Suprapubic skin (tissue), 4 donors: ENCODE data around the gene GALNT11. TPM values are rescaled to one million over a fixed set of nuclear protein-coding genes. Genes with fewer than 3 reads are reported as not detected.
"Not testable (repeated sequence)": the region's sequence is repeated elsewhere in the genome, so short reads cannot be mapped to it uniquely, and the experiment has no call there.

Experiments used
- DNase-seq, 2 donors: peaks; one replicate each; pipeline ENCODE4 v3.0.0-alpha.2; 2019; ENCODE audit warnings: low spot score in 2 of 2
- H3K27ac ChIP-seq: fragments of 200-600 bp; sonication (generic); one replicate; pipeline ENCODE4 v1.5.1; 2019
- H3K27me3 ChIP-seq: fragments of 200-600 bp; sonication (generic); one replicate; pipeline ENCODE4 v1.5.1; 2019
- H3K36me3 ChIP-seq: fragments of 200-600 bp; sonication (generic); one replicate; pipeline ENCODE4 v1.5.1; 2019
- H3K4me1 ChIP-seq: fragments of 200-600 bp; sonication (generic); one replicate; pipeline ENCODE4 v1.5.1; 2019
- H3K4me3 ChIP-seq: fragments of 200-600 bp; sonication (generic); one replicate; pipeline ENCODE4 v1.5.1; 2019; ENCODE audit warnings: mild to moderate bottlenecking
- H3K9me3 ChIP-seq: fragments of 200-600 bp; sonication (generic); one replicate; pipeline ENCODE4 v1.5.1; 2019
- CTCF ChIP-seq, 2 donors: fragments of 200-600 bp in 1 of 2; fragments of 450-650 bp in 1 of 2; sonication (generic) in 1 of 2; IDR thresholded peaks; one replicate each; pipeline ENCODE4 v1.5.1; 2016 to 2019; ENCODE audit warnings: antibody characterized with exemption in 2 of 2, mild to moderate bottlenecking in 1 of 2, moderate library complexity in 1 of 2
- EP300 ChIP-seq: sonication (generic); formaldehyde crosslinking; IDR thresholded peaks from one replicate; pipeline ENCODE4 v1.6.1; 2017; ENCODE audit warnings: antibody characterized with exemption
- POLR2A ChIP-seq, 2 donors: fragments of 450-650 bp; IDR thresholded peaks; one replicate each; pipeline ENCODE4 v1.6.1; 2017; ENCODE audit warnings: antibody characterized with exemption in 2 of 2, mild to moderate bottlenecking in 2 of 2, moderate library complexity in 2 of 2
- POLR2AphosphoS5 ChIP-seq, 3 donors: sonication (generic); formaldehyde crosslinking; IDR thresholded peaks; one replicate each; pipeline ENCODE4 v1.6.1; 2017; ENCODE audit warnings: antibody characterized with exemption in 3 of 3
- WGBS: methylation state at CpG from one replicate; pipeline ENCODE4 v1.1.5; 2018; 5-methylcytosine and 5-hydroxymethylcytosine counted together
- total RNA-seq, 4 donors: library from RNA; depleted of rRNA; stranded (reverse); fragments of >200 nt; gene quantifications; one replicate each; pipeline ENCODE4 v1.1.0, GENCODE V29; 2016

The GALNT11 gene
- total RNA-seq, 4 donors from 2014 or later: 34.5 to 48.6 (median 42.5) TPM

GRCh38 chr7:152035817-152036216 is 10.3 kb downstream of the GALNT11 start:
- no peak for TF ChIP-seq CTCF (IDR thresholded peaks at IDR 0.05)
- no peak for TF ChIP-seq POLR2AphosphoS5 (IDR thresholded peaks at IDR 0.05)
- Histone ChIP-seq H3K27me3 (no peaks in the 10 kb centered on the region), H3K27ac (no peak overlapping the region), H3K36me3 (peaks cover 3% of the 10 kb centered on the region), H3K4me3 (no peak overlapping the region), H3K9me3 (peaks cover 17% of the 10 kb centered on the region), H3K4me1 (no peaks in the 10 kb centered on the region)
- no peak for DNase-seq
- WGBS: 92% methylated on average over 4 of the region's 5 CpGs

- H3K27me3 ChIP-seq, H3K27ac ChIP-seq, H3K4me3 ChIP-seq, H3K36me3 ChIP-seq, DNase-seq, H3K4me1 ChIP-seq: not testable (repeated sequence)
- H3K9me3 ChIP-seq: peaks cover 17% of the 10 kb centered on the region
- WGBS: 95% methylated on average over 5 of the region's 5 CpGs
Measured at GRCh38 chr7:152038410-152038809, 12.9 kb downstream of the GALNT11 start.

DNA sequence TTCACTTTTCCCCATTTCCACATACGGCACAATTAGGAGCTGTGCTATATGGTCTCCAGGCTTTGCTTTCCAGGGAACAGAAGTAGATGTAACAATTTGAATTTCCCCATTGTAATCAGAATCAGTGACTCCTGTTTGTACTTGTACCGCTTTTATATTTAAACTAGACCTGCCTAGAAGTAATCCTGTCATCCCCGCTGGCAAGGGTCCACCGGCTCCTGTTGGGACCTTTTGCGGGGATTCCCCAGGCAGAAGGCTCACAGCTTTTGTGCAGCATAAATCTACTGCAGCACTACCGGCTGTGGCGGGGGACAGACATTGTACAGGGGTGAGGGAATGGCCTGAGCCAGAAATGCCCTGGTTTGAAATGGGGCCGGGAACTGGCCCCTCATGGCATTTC is 17.6 kb downstream of the GALNT11 start:
- not testable (repeated sequence) for H3K27me3 ChIP-seq, H3K27ac ChIP-seq, H3K36me3 ChIP-seq, H3K4me3 ChIP-seq
- Histone ChIP-seq H3K9me3 (peaks cover 10% of the 10 kb centered on the region), H3K4me1 (peaks cover 10% of the 10 kb centered on the region)
- DNase-seq: peak in 1 of 2 donors; percentile 72
- WGBS: 53% methylated on average over 8 of the region's 8 CpGs

- not testable (repeated sequence) for H3K27ac ChIP-seq, H3K9me3 ChIP-seq, H3K4me3 ChIP-seq, H3K36me3 ChIP-seq, H3K27me3 ChIP-seq, DNase-seq
- H3K4me1 ChIP-seq: peaks cover 13% of the 10 kb centered on the region
- WGBS: 94% methylated on average over 3 of the region's 3 CpGs
Measured at GRCh38 chr7:152044909-152045308, 19.4 kb downstream of the GALNT11 start.

GRCh38 chr7:152046531-152046930 is 21.1 kb downstream of the GALNT11 start:
- TF ChIP-seq CTCF (IDR thresholded peaks at IDR 0.05): no peak
- TF ChIP-seq POLR2AphosphoS5 (IDR thresholded peaks at IDR 0.05): no peak
- TF ChIP-seq POLR2A (IDR thresholded peaks at IDR 0.05): no peak
- TF ChIP-seq EP300: no peak
- no peak for DNase-seq

GRCh38 chr7:152048051-152048450 is 22.6 kb downstream of the GALNT11 start:
- Histone ChIP-seq H3K27ac (no peak overlapping the region), H3K4me1 (peaks cover 21% of the 10 kb centered on the region), H3K27me3 (no peaks in the 10 kb centered on the region), H3K4me3 (no peak overlapping the region), H3K36me3 (no peaks in the 10 kb centered on the region), H3K9me3 (peaks cover 5% of the 10 kb centered on the region)
- no peak for DNase-seq
- 95% methylated on average over 2 of the region's 2 CpGs for WGBS
- TF ChIP-seq EP300 (no peak), CTCF (IDR thresholded peaks at IDR 0.05) (no peak), POLR2A (IDR thresholded peaks at IDR 0.05) (no peak), POLR2AphosphoS5 (IDR thresholded peaks at IDR 0.05) (no peak)

More at GRCh38 chr7:152046531-152046930, 21.1 kb downstream of the GALNT11 start:
- Histone ChIP-seq H3K27me3 (no peaks in the 10 kb centered on the region), H3K27ac (no peak overlapping the region), H3K4me1 (peaks cover 22% of the 10 kb centered on the region), H3K36me3 (no peaks in the 10 kb centered on the region), H3K4me3 (no peak overlapping the region), H3K9me3 (peaks cover 5% of the 10 kb centered on the region)

DNA sequence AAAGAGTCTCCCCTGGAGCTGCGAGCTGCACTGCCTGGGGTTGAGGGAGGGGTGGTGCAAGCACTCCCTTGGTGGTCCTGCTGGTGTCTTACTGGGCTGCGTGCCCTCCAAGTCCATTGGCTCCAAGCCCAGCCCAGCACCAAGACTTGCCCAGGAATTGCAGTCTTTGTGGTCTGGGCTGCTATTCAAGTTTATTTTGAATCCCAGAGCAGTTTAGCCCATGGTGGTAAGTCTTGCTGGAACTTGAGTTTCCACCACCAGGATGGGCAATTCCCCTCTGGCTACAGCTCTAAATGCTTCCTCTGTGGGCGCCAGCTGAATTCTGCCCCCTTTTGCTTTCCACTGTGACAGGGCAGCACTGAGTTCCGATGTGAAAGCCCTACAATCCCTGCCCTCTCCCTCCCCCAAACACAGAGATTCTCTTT is 25.1 kb downstream of the GALNT11 start:
- no peak for TF ChIP-seq EP300
- no peak for TF ChIP-seq POLR2A (IDR thresholded peaks at IDR 0.05)
- TF ChIP-seq POLR2AphosphoS5 (IDR thresholded peaks at IDR 0.05): no peak
- 45% methylated on average over 4 of the region's 4 CpGs for WGBS
- no peaks in the 10 kb centered on the region for H3K36me3 ChIP-seq
- H3K9me3 ChIP-seq: peaks cover 5% of the 10 kb centered on the region
- DNase-seq: no peak
- peaks cover 11% of the 10 kb centered on the region for H3K4me1 ChIP-seq
- no peaks in the 10 kb centered on the region for H3K27me3 ChIP-seq
- H3K4me3 ChIP-seq: no peak overlapping the region
- no peak overlapping the region for H3K27ac ChIP-seq
